K562 (cell line): Measurements from ENCODE around the gene RBMX. TPM values are rescaled to one million over a fixed set of nuclear protein-coding genes. Genes with fewer than 3 reads are reported as not detected.

ENCODE experiments used
- BRF2 ChIP-seq: IDR thresholded peaks from 3 replicates; pipeline ENCODE4 v1.6.1; 2011; ENCODE audit warnings: borderline replicate concordance, mild to moderate bottlenecking; ENCODE audit not compliant: insufficient read length, insufficient read depth
- CEBPG ChIP-seq, 3 experiments: fragments of 200-800 bp in 1 of 3; sonication (Bioruptor generic) in 1 of 3; sonication (generic) in 1 of 3; formaldehyde crosslinking in 1 of 3; IDR thresholded peaks in 2 of 3; conservative IDR thresholded peaks in 1 of 3; 2 replicates each; pipeline versions ENCODE4 v1.6.1 to v1.8.0; 2016 to 2022; ENCODE audit warnings: missing compliant biosample characterization in 2 of 3, missing genetic modification characterization in 2 of 3, mild to moderate bottlenecking in 1 of 3, missing genetic modification reagents in 1 of 3
- CREM ChIP-seq: IDR thresholded peaks from 2 replicates; pipeline ENCODE4 v1.6.1; 2014; ENCODE audit warnings: antibody characterized with exemption, low read depth
- FOXA3 ChIP-seq, 2 experiments: fragments of 450-650 bp in 1 of 2; sonication (generic) in 1 of 2; formaldehyde crosslinking; IDR thresholded peaks in 1 of 2; conservative IDR thresholded peaks in 1 of 2; 2 replicates each; pipeline versions ENCODE4 v1.4.0 to v1.8.0; 2020 to 2022; ENCODE audit warnings: mild to moderate bottlenecking in 2 of 2, missing genetic modification reagents in 1 of 2
- HDAC6 ChIP-seq: IDR thresholded peaks from 2 replicates; pipeline ENCODE4 v1.6.1; 2012; ENCODE audit warnings: low read depth, mild to moderate bottlenecking, control low read depth, inconsistent platforms, low read length, moderate library complexity
- MCM7 ChIP-seq, 2 experiments: fragments of 450-650 bp; IDR thresholded peaks; 2 replicates each; pipeline ENCODE4 v1.6.1; 2016 to 2018
- MXI1 ChIP-seq: IDR thresholded peaks from 2 replicates; pipeline ENCODE4 v1.6.1; 2011; ENCODE audit warnings: low read depth, mild to moderate bottlenecking, improper control_type of control experiment, low read length
- NFE2 ChIP-seq: IDR thresholded peaks from 2 replicates; pipeline ENCODE4 v1.6.1; 2014; ENCODE audit warnings: antibody characterized with exemption, low read depth
- PURB ChIP-seq: sonication (generic); formaldehyde crosslinking; IDR thresholded peaks from 2 replicates; pipeline ENCODE4 v1.9.0; 2021; ENCODE audit warnings: low read depth, mild to moderate bottlenecking, missing genetic modification reagents
- RAD51 ChIP-seq: fragments of 450-650 bp; IDR thresholded peaks from 2 replicates; pipeline ENCODE4 v1.7.1; 2016; ENCODE audit warnings: low read depth, mild to moderate bottlenecking, borderline replicate concordance
- RFX5 ChIP-seq: IDR thresholded peaks from 2 replicates; pipeline ENCODE4 v1.6.1; 2011; ENCODE audit warnings: low read depth, mild to moderate bottlenecking, improper control_type of control experiment, low read length
- RHOXF2B ChIP-seq: fragments of 250-450 bp; sonication (Bioruptor Pico); conservative IDR thresholded peaks from 2 replicates; pipeline ENCODE4 v1.5.1; 2021
- SAP30 ChIP-seq: fragments of 200-600 bp; sonication (generic); IDR thresholded peaks from 2 replicates; pipeline ENCODE4 v1.6.1; 2012; ENCODE audit warnings: borderline replicate concordance, low read depth, mild to moderate bottlenecking, moderate library complexity, low read length, control low read depth, inconsistent platforms; ENCODE audit not compliant: insufficient read depth, poor library complexity, severe bottlenecking
- SMARCB1 ChIP-seq: IDR thresholded peaks from 2 replicates; pipeline ENCODE4 v1.6.1; 2011; ENCODE audit warnings: improper control_type of control experiment, low read depth; ENCODE audit not compliant: insufficient read length
- SMC3 ChIP-seq: conservative IDR thresholded peaks from 2 replicates; pipeline ENCODE4 v1.6.1; 2011; ENCODE audit warnings: low read depth, low read length, improper control_type of control experiment; ENCODE audit not compliant: insufficient read depth
- XRCC5 ChIP-seq: fragments of 200-400 bp; formaldehyde crosslinking; IDR thresholded peaks from 2 replicates; pipeline ENCODE4 v1.6.1; 2017; ENCODE audit warnings: low read depth, mild to moderate bottlenecking, low read length
- ZBTB26 ChIP-seq: fragments of 450-650 bp; formaldehyde crosslinking; IDR thresholded peaks from 2 replicates; pipeline ENCODE4 v1.4.0; 2022; ENCODE audit warnings: missing genetic modification characterization
- ZNF239 ChIP-seq: fragments of 250-450 bp; sonication (Bioruptor Pico); IDR thresholded peaks from 2 replicates; pipeline ENCODE4 v1.4.0; 2020; ENCODE audit warnings: mild to moderate bottlenecking
- ZNF280B ChIP-seq: fragments of 250-450 bp; sonication (Bioruptor Pico); IDR thresholded peaks from 2 replicates; pipeline ENCODE4 v1.5.1; 2021; ENCODE audit warnings: mild to moderate bottlenecking
- ZNF354B ChIP-seq: fragments of 250-450 bp; sonication (Bioruptor Pico); IDR thresholded peaks from 2 replicates; pipeline ENCODE4 v1.4.0; 2020
- ZNF561 ChIP-seq: fragments of 450-650 bp; formaldehyde crosslinking; conservative IDR thresholded peaks from 2 replicates; pipeline ENCODE4 v1.4.0; 2020; ENCODE audit warnings: mild to moderate bottlenecking, moderate library complexity
- ZNF584 ChIP-seq: fragments of 200-800 bp; sonication (Bioruptor generic); IDR thresholded peaks from 2 replicates; pipeline ENCODE4 v1.6.1; 2016; ENCODE audit warnings: low read depth, mild to moderate bottlenecking, missing genetic modification characterization, missing compliant biosample characterization
- ZNF707 ChIP-seq: fragments of 250-450 bp; sonication (Bioruptor Pico); conservative IDR thresholded peaks from 2 replicates; pipeline ENCODE4 v1.8.0; 2022; ENCODE audit warnings: inconsistent platforms, mild to moderate bottlenecking, moderate library complexity
- ZSCAN29 ChIP-seq: fragments of 450-650 bp; IDR thresholded peaks from 2 replicates; pipeline ENCODE4 v1.6.1; 2017
- polyA plus RNA-seq, 8 experiments: library from polyadenylated mRNA; depleted of rRNA in 4 of 8; stranded (reverse) in 5 of 8; unstranded in 3 of 8; fragments of >200 nt; fragmentation: Nextera tagmentation in 2 of 8; fragmentation: Illumina TruSeq in 1 of 8; extraction: Ambion mirVana in 2 of 8; extraction: Trizol in 1 of 8; gene quantifications; 2 replicates each; pipeline versions ENCODE4 v1.2.1 to v1.2.3, GENCODE V29; 2011 to 2014; ENCODE audit warnings: inconsistent platforms in 1 of 8, missing spikeins in 1 of 8
- total RNA-seq, 7 experiments: library from RNA; depleted of rRNA in 6 of 7; stranded (reverse); fragments of >200 nt in 6 of 7; fragmentation: Illumina TruSeq in 2 of 7; extraction: Trizol in 2 of 7; gene quantifications; 2 replicates each; pipeline versions ENCODE4 v1.2.1 to v1.2.3, GENCODE V29; 2011 to 2021; ENCODE audit warnings: low replicate concordance in 1 of 7

Gene RBMX
- total and polyA plus RNA-seq, 9 of the 15 experiments (the other 6 are each of a cell fraction or from before 2014, with no cell fraction given) = 405 to 671 (median 540) TPM

GRCh38 chrX:136880452-136881013 lies at the start of gene RBMX (continued):
- TF ChIP-seq SMARCB1 (no peak), RFX5 (no peak), RHOXF2B (CRISPR knock-in tag) (no peak), MXI1 (no peak), ZNF280B (CRISPR knock-in tag) (no peak), ZNF707 (CRISPR knock-in tag) (no peak), RAD51 (no peak), ZNF354B (CRISPR knock-in tag) (no peak), CEBPG (CRISPR knock-in tag; IDR thresholded peaks at IDR 0.05) (peak; percentile 48; the same call in 1 of the 2 replicates), CEBPG (tag; conservative IDR thresholded peaks at IDR 0.05 in 1 of 2, IDR thresholded peaks at IDR 0.05 in 1 of 2) (peak in 1 of 2 experiments; percentile 28; a peak in 1 of 4 replicates), FOXA3 (CRISPR knock-in tag; conservative IDR thresholded peaks at IDR 0.05 in 1 of 2, IDR thresholded peaks at IDR 0.05 in 1 of 2) (no peak), XRCC5 (peak; percentile 17; the same call in 1 of the 2 replicates), SMC3 (no peak), ZNF584 (CRISPR knock-in tag) (no peak), CREM (peak; percentile 76), SAP30 (no peak), HDAC6 (no peak), NFE2 (no peak), ZNF239 (no peak), ZBTB26 (CRISPR knock-in tag) (no peak), BRF2 (no peak), ZNF561 (CRISPR knock-in tag) (no peak), ZSCAN29 (no peak), PURB (no peak), MCM7 (IDR thresholded peaks at IDR 0.05) (no peak)
